Naive thymus-derived CD4-positive, alpha-beta T cell (primary cell): ENCODE results near the gene TSLP. TPM values are rescaled to one million over a fixed set of nuclear protein-coding genes. Genes with fewer than 3 reads are reported as not detected.

ENCODE experiments used
- ATAC-seq: fragments of 150-1000 bp; cut with Tn5 transposase; 2 replicates; pipeline ENCODE4 v1.10.0; 2021; ENCODE audit warnings: mild to moderate bottlenecking, moderate library complexity
- CTCF ChIA-PET: fragments of 350-600 bp; sonication (Branson Sonifier 250); formaldehyde crosslinking; loops from one replicate; lab custom pipeline; 2021; ENCODE audit warnings: antibody characterized with exemption; lab: Charles Lee
- POLR2A ChIA-PET: fragments of 350-600 bp; sonication (Branson Sonifier 250); formaldehyde crosslinking; loops from one replicate; lab custom pipeline; 2021; ENCODE audit warnings: antibody characterized with exemption, inconsistent platforms; lab: Charles Lee
- DNase-seq, 9 donors: peaks; one replicate each; pipeline versions ENCODE4 v3.0.0 to v3.0.0-alpha.2; 2020 to 2022; ENCODE audit warnings: mixed read lengths in 1 of 9
- H3K27ac ChIP-seq: one replicate; pipeline ENCODE4 v1.7.0; 2013; ENCODE audit warnings: mild to moderate bottlenecking, low read depth, low read length, moderate library complexity
- H3K27me3 ChIP-seq, 2 donors: one replicate each; pipeline ENCODE4 v1.7.0; 2013; ENCODE audit warnings: low read length in 2 of 2, mild to moderate bottlenecking in 2 of 2, moderate library complexity in 2 of 2; ENCODE audit not compliant: control insufficient read depth in 2 of 2, insufficient read depth in 2 of 2
- H3K36me3 ChIP-seq, 3 experiments: 1 replicate in 2 of 3; 2 replicates in 1 of 3; pipeline ENCODE4 v1.7.0; 2013; ENCODE audit warnings: low read length in 3 of 3, mild to moderate bottlenecking in 3 of 3, moderate library complexity in 1 of 3; ENCODE audit not compliant: insufficient read depth in 3 of 3, control insufficient read depth in 2 of 3
- H3K4me1 ChIP-seq, 2 donors: one replicate each; pipeline ENCODE4 v1.7.0; 2013; ENCODE audit warnings: low read length in 2 of 2, mild to moderate bottlenecking in 2 of 2, moderate library complexity in 1 of 2; ENCODE audit not compliant: control insufficient read depth in 2 of 2, insufficient read depth in 2 of 2
- H3K4me3 ChIP-seq: 2 replicates; pipeline ENCODE4 v1.7.0; 2013; ENCODE audit warnings: mild to moderate bottlenecking, low read length
- H3K9me3 ChIP-seq, 3 experiments: 1 replicate in 2 of 3; 2 replicates in 1 of 3; pipeline ENCODE4 v1.7.0; 2013; ENCODE audit warnings: low read length in 3 of 3; ENCODE audit not compliant: control insufficient read depth in 2 of 3
- H3K27ac Mint-ChIP-seq, 9 donors: one replicate each; pipeline ENCODE4 v1.8.0; 2020 to 2022; ENCODE audit warnings: mixed read lengths in 9 of 9, mild to moderate bottlenecking in 8 of 9, moderate library complexity in 5 of 9, inconsistent platforms in 2 of 9
- H3K27me3 Mint-ChIP-seq, 5 donors: one replicate each; pipeline ENCODE4 v1.8.0; 2021 to 2022; ENCODE audit warnings: mixed read lengths in 5 of 5, mild to moderate bottlenecking in 1 of 5
- H3K36me3 Mint-ChIP-seq, 5 donors: one replicate each; pipeline ENCODE4 v1.8.0; 2020 to 2022; ENCODE audit warnings: mixed read lengths in 5 of 5, mild to moderate bottlenecking in 3 of 5, inconsistent platforms in 1 of 5
- H3K4me1 Mint-ChIP-seq, 7 donors: one replicate each; pipeline ENCODE4 v1.8.0; 2020 to 2022; ENCODE audit warnings: mixed read lengths in 7 of 7, mild to moderate bottlenecking in 3 of 7, inconsistent platforms in 1 of 7
- H3K4me3 Mint-ChIP-seq, 10 donors: one replicate each; pipeline ENCODE4 v1.8.0; 2020 to 2022; ENCODE audit warnings: mild to moderate bottlenecking in 10 of 10, mixed read lengths in 10 of 10, moderate library complexity in 6 of 10, inconsistent platforms in 2 of 10
- H3K9me3 Mint-ChIP-seq, 11 donors: one replicate each; pipeline ENCODE4 v1.8.0; 2020 to 2022; ENCODE audit warnings: mixed read lengths in 11 of 11, mild to moderate bottlenecking in 4 of 11, inconsistent platforms in 1 of 11, moderate library complexity in 1 of 11
- intact Hi-C, 2 donors: fragments of 100-400 bp; cut with micrococcal nuclease; formaldehyde crosslinking; loops; one replicate each; pipeline ENCODE4 v1.15.1; 2023
- polyA plus RNA-seq, 2 donors: library from polyadenylated mRNA; unstranded; fragments of 300-500 nt; fragmentation: Illumina TruSeq; gene quantifications; one replicate each; pipeline ENCODE4 v1.2.3, GENCODE V29; 2021
- total RNA-seq, 6 experiments: library from RNA in 5 of 6; stranded (reverse) in 5 of 6; gene quantifications; 1 replicate in 5 of 6; 2 replicates in 1 of 6; pipeline ENCODE4 v1.2.3 and lab custom pipeline; 2021 to 2026

TSLP gene
- total and polyA plus RNA-seq, 7 experiments from 2014 or later: 0.15 TPM; not detected in 6

- Histone ChIP-seq H3K36me3 (no peaks in the 10 kb centered on the region), H3K4me3 (no peak overlapping the region), H3K27me3 (peaks cover 0 to 5% of the 10 kb centered on the region in 2 donors), H3K4me1 (no peaks in the 10 kb centered on the region), H3K27ac (no peak overlapping the region), H3K9me3 (no peaks in the 10 kb centered on the region)
- intact Hi-C loops: loop anchor here in 1 of 2 donors (2.0 kb wide), 1 partner anchor 305 kb away; no protein-coding TSS in a partner anchor
- no peak overlapping the region for H3K4me3 Mint-ChIP-seq
- POLR2A ChIA-PET: no interaction called here
- H3K9me3 Mint-ChIP-seq: peaks cover 0 to 16% (median 8%) of the 10 kb centered on the region in 11 donors
- no peaks in the 10 kb centered on the region for H3K4me1 Mint-ChIP-seq
- no peak overlapping the region for H3K27ac Mint-ChIP-seq
- peaks cover 45 to 65% (median 63%) of the 10 kb centered on the region in 5 donors for H3K27me3 Mint-ChIP-seq
- CTCF ChIA-PET: no interaction called here
- ATAC-seq (no peak), DNase-seq (no peak)
- peaks cover 0 to 6% (median 0%) of the 10 kb centered on the region in 5 donors for H3K36me3 Mint-ChIP-seq
Measured at GRCh38 chr5:111061618-111062017, 9.9 kb upstream of the TSLP start.

- H3K27ac Mint-ChIP-seq: no peak overlapping the region
- no peaks in the 10 kb centered on the region for H3K4me1 Mint-ChIP-seq
- Histone ChIP-seq H3K27ac (no peak overlapping the region), H3K4me3 (no peak overlapping the region), H3K9me3 (no peaks in the 10 kb centered on the region), H3K27me3 (peaks cover 0 to 5% of the 10 kb centered on the region in 2 donors), H3K36me3 (no peaks in the 10 kb centered on the region), H3K4me1 (no peaks in the 10 kb centered on the region)
- peaks cover 0 to 2% (median 0%) of the 10 kb centered on the region in 5 donors for H3K36me3 Mint-ChIP-seq
- ATAC-seq (no peak), DNase-seq (no peak)
- CTCF ChIA-PET: no interaction called here
- POLR2A ChIA-PET: no interaction called here
- no peak overlapping the region for H3K4me3 Mint-ChIP-seq
- peaks cover 0 to 12% (median 5%) of the 10 kb centered on the region in 11 donors for H3K9me3 Mint-ChIP-seq
- intact Hi-C loops: loop anchor here in 1 of 2 donors (2.0 kb wide), 1 partner anchor 307 kb away; no protein-coding TSS in a partner anchor
- H3K27me3 Mint-ChIP-seq: peaks cover 58 to 72% (median 64%) of the 10 kb centered on the region in 5 donors
Measured at GRCh38 chr5:111063709-111064322, 7.7 kb upstream of the TSLP start.

- Histone ChIP-seq H3K4me1 (peaks cover 0 to 11% of the 10 kb centered on the region in 2 donors), H3K4me3 (no peak overlapping the region), H3K36me3 (no peaks in the 10 kb centered on the region), H3K9me3 (no peaks in the 10 kb centered on the region), H3K27ac (no peak overlapping the region), H3K27me3 (peaks cover 0 to 19% of the 10 kb centered on the region in 2 donors)
- peaks cover 0 to under 1% (median 0%) of the 10 kb centered on the region in 11 donors for H3K9me3 Mint-ChIP-seq
- CTCF ChIA-PET: no interaction called here
- no peak for ATAC-seq
- no peak overlapping the region for H3K27ac Mint-ChIP-seq
- peaks cover 70 to 86% (median 74%) of the 10 kb centered on the region in 5 donors for H3K27me3 Mint-ChIP-seq
- H3K4me1 Mint-ChIP-seq: peaks cover 0 to 18% (median 9%) of the 10 kb centered on the region in 7 donors
- intact Hi-C loops: no loop called here
- H3K36me3 Mint-ChIP-seq: no peaks in the 10 kb centered on the region
- POLR2A ChIA-PET: no interaction called here
- DNase-seq: no peak
- H3K4me3 Mint-ChIP-seq: no peak overlapping the region
Measured at GRCh38 chr5:111066261-111066938, 5.1 kb upstream of the TSLP start.

GRCh38 chr5:111068213-111068612 is 3.3 kb upstream of the TSLP start:
- peaks cover 4 to 11% of the 10 kb centered on the region in 2 donors for H3K4me1 ChIP-seq
- no peak overlapping the region for H3K27ac ChIP-seq
- CTCF ChIA-PET: no interaction called here
- peaks cover 2 to 19% of the 10 kb centered on the region in 2 donors for H3K27me3 ChIP-seq
- Mint-ChIP-seq H3K27me3 (peaks cover 82 to 95% (median 90%) of the 10 kb centered on the region in 5 donors), H3K27ac (no peak overlapping the region), H3K36me3 (no peaks in the 10 kb centered on the region), H3K9me3 (no peaks in the 10 kb centered on the region), H3K4me1 (peaks cover 7 to 29% (median 20%) of the 10 kb centered on the region in 7 donors), H3K4me3 (no peak overlapping the region)
- ATAC-seq (no peak), DNase-seq (no peak)
- H3K9me3 ChIP-seq: no peaks in the 10 kb centered on the region
- intact Hi-C loops: no loop called here
- H3K36me3 ChIP-seq: no peaks in the 10 kb centered on the region
- H3K4me3 ChIP-seq: no peak overlapping the region
- POLR2A ChIA-PET: no interaction called here

- ChIA-PET CTCF (no interaction called here), POLR2A (no interaction called here)
- Mint-ChIP-seq H3K36me3 (no peaks in the 10 kb centered on the region), H3K27ac (no peak overlapping the region), H3K4me1 (peaks cover 11 to 39% (median 30%) of the 10 kb centered on the region in 7 donors), H3K4me3 (peak overlapping the region in 7 of 10 donors; percentile 1 to 93 (median 25)), H3K9me3 (no peaks in the 10 kb centered on the region), H3K27me3 (peaks cover 90 to 94% (median 93%) of the 10 kb centered on the region in 5 donors)
- no peaks in the 10 kb centered on the region for H3K9me3 ChIP-seq
- DNase-seq (no peak), ATAC-seq (no peak)
- peaks cover 4 to 15% of the 10 kb centered on the region in 2 donors for H3K4me1 ChIP-seq
- intact Hi-C loops: no loop called here
- H3K4me3 ChIP-seq: no peak overlapping the region
- H3K36me3 ChIP-seq: no peaks in the 10 kb centered on the region
- H3K27ac ChIP-seq: no peak overlapping the region
- peaks cover 10 to 19% of the 10 kb centered on the region in 2 donors for H3K27me3 ChIP-seq
Measured at GRCh38 chr5:111069839-111070238, 1.7 kb upstream of the TSLP start.

GRCh38 chr5:111070272-111071134 is 1.0 kb upstream of the TSLP start:
- CTCF ChIA-PET: no interaction called here
- Histone ChIP-seq H3K4me3 (no peak overlapping the region), H3K27me3 (peaks cover 14 to 19% of the 10 kb centered on the region in 2 donors), H3K4me1 (peaks cover 4 to 15% of the 10 kb centered on the region in 2 donors), H3K9me3 (no peaks in the 10 kb centered on the region), H3K36me3 (no peaks in the 10 kb centered on the region), H3K27ac (no peak overlapping the region)
- Mint-ChIP-seq H3K27me3 (peaks cover 86 to 96% (median 91%) of the 10 kb centered on the region in 5 donors), H3K4me3 (peak overlapping the region; percentile 35 to 93 (median 58)), H3K36me3 (no peaks in the 10 kb centered on the region), H3K9me3 (no peaks in the 10 kb centered on the region), H3K4me1 (peaks cover 11 to 39% (median 30%) of the 10 kb centered on the region in 7 donors), H3K27ac (peak overlapping the region in 1 of 9 donors; percentile 11)
- intact Hi-C loops: no loop called here
- peak; percentile 37 for ATAC-seq
- POLR2A ChIA-PET: no interaction called here
- peak in 1 of 9 donors; percentile 36 for DNase-seq
